GM10847 (cell line): Measurements from ENCODE around the gene VAPA.

Experiments used
- POLR2A ChIP-seq: IDR thresholded peaks from 2 replicates; pipeline ENCODE4 v1.6.1; 2011; ENCODE audit not compliant: insufficient read length; ENCODE audit errors: extremely low read depth

VAPA gene

DNA sequence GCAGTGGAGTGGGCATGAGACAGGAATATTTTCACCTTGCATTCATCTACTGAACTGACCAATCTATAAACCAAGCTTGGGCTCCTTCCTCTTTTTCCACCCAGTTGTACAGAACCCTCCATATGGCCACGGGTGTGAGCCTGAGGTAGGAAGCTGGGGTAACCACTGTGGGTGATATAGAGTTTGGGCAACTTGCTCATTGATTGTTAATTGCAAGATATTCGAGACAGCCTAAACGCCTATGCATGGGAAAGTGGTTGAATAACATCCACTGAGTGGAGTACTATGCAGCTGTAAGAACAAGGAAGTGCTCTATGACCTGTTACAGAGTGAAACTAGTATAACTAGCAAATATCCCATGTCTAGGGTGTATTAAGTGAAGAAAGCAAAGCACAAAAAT, 7.3 kb upstream of the VAPA start:
- TF ChIP-seq POLR2A, result no peak

- TF ChIP-seq POLR2A, result no peak
These were observed 5.9 kb upstream of the VAPA start for GRCh38 chr18:9907867-9908266.

DNA sequence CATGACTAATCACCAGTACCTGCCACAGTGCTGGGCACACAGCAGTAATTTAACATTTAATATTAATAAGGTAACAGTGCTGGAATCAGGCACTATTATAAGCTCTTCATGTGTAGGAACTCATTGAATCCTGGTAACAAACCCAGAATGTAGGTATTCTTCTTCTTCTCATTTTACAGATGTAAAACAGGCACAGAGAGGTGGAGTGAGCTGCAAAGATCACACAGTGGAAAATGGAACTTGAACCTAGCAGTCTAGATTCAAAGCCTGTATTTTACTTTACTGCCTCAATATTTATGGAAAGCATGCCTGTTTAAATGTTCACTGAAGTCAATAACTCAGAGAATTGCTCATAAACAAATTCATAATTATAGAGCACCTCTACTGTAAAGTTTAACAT, 3.7 kb upstream of the VAPA start:
- no peak for TF ChIP-seq POLR2A

DNA sequence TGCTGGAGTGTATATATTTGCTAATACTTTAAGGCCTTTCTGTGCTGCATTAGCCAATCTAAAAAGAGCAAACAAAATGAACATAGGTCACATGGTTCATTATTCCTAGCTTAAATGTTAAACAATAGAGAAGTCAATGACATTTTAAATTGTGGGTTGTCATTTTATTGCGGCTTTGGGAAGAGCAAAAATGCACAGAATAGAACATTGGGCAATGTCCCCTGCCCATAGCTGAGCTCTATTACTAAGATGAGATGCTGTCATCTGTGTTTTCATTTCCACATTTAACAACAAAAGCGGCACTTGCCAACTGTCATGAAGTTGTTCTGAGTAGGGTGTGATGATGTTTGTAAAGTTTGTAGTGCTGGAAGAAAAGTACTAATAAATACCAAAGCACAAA, 3.2 kb upstream of the VAPA start:
- no peak for TF ChIP-seq POLR2A

- TF ChIP-seq POLR2A, result no peak
These were observed 2.6 kb upstream of the VAPA start for GRCh38 chr18:9911226-9911625.

- no peak for TF ChIP-seq POLR2A
These were observed 678 bp upstream of the VAPA start for GRCh38 chr18:9913151-9913525.

DNA sequence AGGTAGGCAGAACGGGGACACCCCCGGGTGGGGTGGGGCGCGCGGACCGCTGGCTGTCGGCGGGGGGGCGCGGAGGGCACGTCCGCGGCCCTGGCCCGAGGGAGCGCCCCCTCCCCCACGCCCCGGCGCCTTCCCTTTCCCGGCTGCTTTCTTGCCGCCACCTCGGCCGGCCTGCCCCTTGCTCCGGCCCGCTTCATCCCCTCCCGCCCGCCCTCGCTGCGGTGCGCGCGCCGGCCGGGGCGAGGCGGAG, 443 bp downstream of the VAPA start:
- no peak for TF ChIP-seq POLR2A

DNA sequence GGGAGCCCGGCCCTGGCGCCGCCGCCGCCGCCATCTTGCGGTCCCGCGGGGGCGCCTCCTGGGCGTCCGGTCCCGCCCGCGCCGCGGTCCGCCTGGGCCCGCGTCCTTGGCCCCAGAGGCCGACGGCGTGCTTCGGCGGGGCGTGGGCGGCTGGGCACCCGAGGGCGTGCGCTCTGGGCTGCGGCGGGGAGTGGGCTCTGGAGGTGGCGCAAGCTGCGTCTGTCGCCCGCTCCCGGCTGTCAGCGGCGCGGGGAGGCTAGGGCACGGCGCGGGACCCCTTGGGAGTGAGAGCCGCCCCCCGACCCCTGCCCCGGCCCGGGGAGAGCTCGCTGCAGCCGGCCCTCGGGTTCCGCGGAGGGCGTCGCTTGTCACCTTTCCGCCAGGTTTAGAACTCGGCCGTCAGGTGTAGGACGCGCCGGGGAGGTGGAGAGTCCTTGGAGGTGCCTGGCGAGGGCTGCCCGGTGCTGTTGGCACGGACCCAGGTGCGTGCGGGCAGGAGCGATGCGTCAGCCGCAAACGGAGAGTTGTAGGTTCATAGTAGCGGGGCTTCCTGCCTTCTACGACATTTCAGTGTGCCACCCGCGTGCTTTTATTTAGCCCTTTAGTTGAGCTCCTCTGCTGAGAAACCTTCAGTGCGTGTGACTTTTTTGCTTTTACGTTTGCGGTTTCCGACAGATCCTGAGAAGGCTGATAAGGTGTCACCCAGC, 921 bp downstream of the VAPA start:
- TF ChIP-seq POLR2A, result no peak

DNA sequence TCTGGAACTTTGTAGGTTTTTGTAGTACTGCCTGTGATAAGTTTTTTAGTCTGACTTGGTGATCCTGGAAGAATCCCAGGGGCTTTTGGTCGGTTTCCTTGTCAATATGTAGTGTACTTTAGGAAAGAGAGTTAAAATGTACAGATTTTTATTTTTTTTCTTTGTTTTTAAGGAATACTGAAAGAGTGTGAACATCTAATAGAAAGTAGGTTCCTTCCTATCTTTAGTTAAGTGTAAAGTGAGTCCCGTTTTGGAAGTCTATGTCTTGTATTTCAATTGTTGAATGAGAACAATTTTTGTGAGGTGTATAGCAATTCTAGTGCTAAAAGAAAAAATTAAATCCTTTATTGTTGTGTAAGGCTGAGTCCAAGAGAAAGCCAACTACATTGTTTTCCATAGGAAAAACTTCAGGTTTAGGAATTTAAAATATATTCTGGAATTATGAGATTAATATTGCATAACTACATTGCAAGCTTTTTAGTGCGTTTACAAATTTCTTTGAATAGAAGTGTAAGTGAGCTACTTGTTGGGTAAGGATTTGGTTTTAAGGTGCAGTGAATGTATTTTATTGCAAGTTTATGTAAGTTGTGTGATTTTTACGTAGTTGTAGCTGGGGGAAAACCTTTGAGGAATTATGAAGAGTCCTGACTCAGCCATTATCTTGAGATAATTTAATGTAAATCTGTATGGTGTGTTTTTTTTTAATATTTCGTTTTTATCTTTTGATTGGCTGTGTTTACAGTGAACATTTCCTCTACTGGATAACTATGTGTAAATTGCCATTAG, 1.7 kb downstream of the VAPA start:
- TF ChIP-seq POLR2A, result no peak

GRCh38 chr18:9916077-9916639, 2.3 kb downstream of the VAPA start:
- no peak for TF ChIP-seq POLR2A

DNA sequence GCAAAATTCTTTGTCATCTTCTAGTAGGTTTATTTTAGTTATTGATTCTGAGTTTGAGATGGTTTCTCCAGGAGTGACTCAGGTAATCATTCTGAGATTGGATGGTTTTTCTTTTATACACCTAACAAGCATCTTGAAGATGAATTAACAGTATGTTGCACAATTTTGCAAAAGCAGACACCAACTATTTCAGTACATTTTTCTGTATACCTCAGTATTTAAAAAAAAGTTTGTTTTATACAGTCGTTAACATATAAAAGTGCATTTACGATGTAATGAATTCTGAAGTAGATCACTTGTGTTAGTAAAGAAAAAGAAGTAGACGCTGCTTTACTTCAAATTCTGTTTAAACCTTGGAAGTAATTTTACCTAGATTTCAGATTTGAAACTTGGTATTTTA, 3.0 kb downstream of the VAPA start:
- TF ChIP-seq POLR2A, result no peak

DNA sequence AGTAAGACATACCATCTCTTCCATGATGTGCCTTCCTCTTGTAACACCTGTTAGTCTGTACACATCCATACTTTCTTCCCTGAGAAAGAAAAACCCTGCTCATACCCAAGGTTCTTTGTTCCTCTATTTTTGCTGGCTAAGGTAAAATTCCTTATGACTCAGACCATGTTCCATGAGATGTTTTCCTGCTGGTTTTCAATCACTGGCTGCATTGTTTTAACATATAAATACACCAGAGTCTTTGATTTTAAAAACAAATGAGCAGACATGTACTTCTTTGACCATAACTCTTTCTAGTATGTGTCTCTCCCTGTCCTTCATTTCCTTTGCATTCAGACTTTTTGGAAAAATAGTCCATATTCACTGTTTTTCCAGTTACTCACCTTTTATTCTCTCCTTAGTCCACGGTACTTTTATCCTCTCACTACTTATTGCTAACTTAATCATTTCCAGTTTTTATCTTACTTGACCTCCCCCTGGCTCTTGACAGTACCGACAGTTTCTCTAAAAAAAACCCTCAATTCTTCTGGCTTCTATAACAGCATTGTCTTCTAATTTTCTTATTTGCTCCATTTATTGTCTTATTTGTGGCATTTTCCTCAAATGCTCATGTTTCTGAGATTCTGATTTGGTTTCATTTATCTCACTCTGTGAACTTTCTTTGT, 4.3 kb downstream of the VAPA start:
- TF ChIP-seq POLR2A, result no peak

DNA sequence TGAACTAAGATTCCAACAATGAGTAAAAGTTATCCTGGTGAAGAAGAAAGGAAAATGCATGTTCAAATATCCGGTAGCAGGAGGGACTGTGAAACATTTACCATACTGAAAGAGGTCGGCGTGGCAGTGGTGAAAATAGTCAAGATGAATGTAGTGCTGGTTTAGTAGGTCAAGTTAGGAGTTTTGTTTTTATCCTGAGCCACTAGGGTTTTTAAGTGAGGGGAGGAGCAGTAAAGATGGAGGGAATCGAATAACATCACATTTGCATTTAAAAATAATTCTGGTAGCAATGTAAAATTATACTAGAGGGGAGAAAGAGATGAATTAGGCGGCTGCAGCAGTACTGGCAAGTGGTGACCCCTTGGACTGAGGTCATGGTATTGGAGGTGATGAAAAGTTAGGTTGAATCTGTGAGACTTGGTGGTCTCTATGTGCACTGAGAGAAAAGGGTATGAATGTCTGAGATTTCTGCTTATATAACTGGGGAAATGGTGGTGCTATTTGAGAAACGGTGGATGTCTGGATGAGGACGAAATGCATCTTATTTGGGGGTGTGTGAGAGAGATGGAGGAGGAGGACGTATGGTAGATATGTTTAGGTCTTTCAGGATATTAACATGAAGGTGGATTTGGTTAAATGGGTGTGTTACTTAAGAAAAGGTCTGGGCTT, 5.9 kb downstream of the VAPA start:
- no peak for TF ChIP-seq POLR2A

DNA sequence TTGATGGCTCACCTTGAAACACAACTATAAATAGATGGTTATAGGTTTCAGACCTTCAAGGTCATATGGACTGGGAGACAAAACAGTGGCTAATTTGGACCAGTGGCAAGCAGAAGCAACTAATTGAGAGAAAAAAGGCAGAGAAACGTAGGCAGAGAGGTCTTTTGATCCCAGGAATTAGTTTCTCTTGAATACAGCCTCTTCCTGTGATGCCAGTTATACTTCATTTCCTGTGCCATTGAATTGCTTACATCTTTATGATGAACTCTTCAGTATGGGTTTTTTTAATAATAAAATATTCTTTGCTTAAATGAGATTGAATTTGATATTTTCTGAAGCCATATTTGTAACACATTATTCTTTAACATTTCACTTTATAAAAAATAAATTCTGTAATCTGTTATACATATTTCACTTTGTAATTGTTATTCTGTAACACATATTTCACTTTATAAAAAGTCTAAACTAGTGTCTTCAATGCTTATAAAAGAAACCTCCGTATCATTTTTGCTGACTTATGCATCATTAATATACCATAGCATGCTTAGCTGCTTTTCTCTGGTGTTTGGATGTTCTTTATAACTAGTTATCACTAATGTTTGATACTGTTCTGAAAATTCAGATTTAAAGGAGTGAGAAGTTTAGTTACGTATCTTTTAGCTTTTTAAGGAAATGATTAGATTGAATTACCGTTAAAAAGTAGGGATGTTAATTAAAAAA, 8.9 kb downstream of the VAPA start:
- TF ChIP-seq POLR2A, result no peak

DNA sequence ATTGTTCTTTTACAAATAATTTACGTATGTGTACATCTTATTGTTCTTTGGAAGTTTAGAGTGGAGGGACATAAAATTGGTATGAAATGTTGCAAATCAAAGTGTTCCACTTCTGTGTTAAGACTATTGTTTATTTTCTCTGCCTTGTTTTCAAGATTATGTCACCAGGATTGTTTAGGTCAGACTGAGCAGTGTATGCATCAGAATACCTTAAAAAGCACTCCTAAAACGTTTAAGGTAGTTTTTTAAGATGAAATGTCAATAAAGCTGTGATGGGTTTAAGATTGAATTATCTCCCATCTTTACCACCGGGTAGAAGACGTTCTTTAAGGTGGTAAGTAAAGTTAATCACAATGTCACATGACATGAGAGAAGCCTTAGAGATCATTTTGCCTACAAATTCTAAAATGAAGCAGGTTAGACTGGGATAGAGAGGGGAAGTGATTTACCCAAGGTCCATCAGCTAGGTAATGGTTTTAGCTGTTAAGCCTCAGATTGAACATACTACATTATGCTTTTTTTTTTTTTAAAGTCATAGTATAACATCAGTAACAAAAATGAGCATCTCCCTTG, 10.6 kb downstream of the VAPA start:
- TF ChIP-seq POLR2A, result no peak

GRCh38 chr18:9925369-9925768, 11.6 kb downstream of the VAPA start:
- TF ChIP-seq POLR2A, result no peak
